Psoas muscle (tissue), 8 donors: ENCODE data around the gene SLC12A8. TPM values are rescaled to one million over a fixed set of nuclear protein-coding genes. Genes with fewer than 3 reads are reported as not detected.
A peak's percentile ranks its signal among the peaks of the same experiment; 100 is the strongest.

Source experiments
- ATAC-seq, 4 donors: fragments of 200-7000 bp; cut with Tn5 transposase; one replicate each; pipeline ENCODE4 v1.9.1; 2020; ENCODE audit warnings: moderate library complexity in 3 of 4, mild to moderate bottlenecking in 2 of 4
- DNase-seq, 2 donors: peaks; one replicate each; pipeline ENCODE4 v3.0.0-alpha.2; 2020
- H3K27ac ChIP-seq: fragments of 200-600 bp; one replicate; pipeline ENCODE4 v1.8.0; 2022
- H3K27me3 ChIP-seq, 3 donors: fragments of 200-600 bp in 1 of 3; one replicate each; pipeline versions ENCODE4 v1.6.1 to v1.8.0; 2013 to 2022; ENCODE audit warnings: low read length in 2 of 3, mild to moderate bottlenecking in 2 of 3, moderate library complexity in 1 of 3; ENCODE audit not compliant: insufficient read depth in 3 of 3
- H3K36me3 ChIP-seq, 2 donors: fragments of 200-600 bp in 1 of 2; one replicate each; pipeline versions ENCODE4 v1.6.1 to v1.8.0; 2013 to 2022; ENCODE audit warnings: low read depth in 1 of 2, mild to moderate bottlenecking in 1 of 2, moderate library complexity in 1 of 2; ENCODE audit not compliant: insufficient read depth in 1 of 2
- H3K4me1 ChIP-seq: fragments of 200-600 bp; one replicate; pipeline ENCODE4 v1.8.0; 2022
- H3K4me3 ChIP-seq: fragments of 200-600 bp; one replicate; pipeline ENCODE4 v1.8.0; 2022; ENCODE audit warnings: mild to moderate bottlenecking
- H3K9me3 ChIP-seq: fragments of 200-600 bp; one replicate; pipeline ENCODE4 v1.8.0; 2022
- WGBS, 3 donors: extraction: QIAGEN DNeasy Blood & Tissue Kit; methylation state at CpG; one replicate each; pipeline versions ENCODE4 v1.1.6 to v1.1.7; 2013; 5-methylcytosine and 5-hydroxymethylcytosine counted together
- intact Hi-C, 2 donors: fragments of 100-400 bp; cut with DNase I; formaldehyde crosslinking; loops; one replicate each; pipeline versions ENCODE4 v1.11.0 to v1.14.2; 2022
- polyA plus RNA-seq, 3 donors: library from polyadenylated mRNA; stranded (reverse); fragments of 200-250 nt; gene quantifications; one replicate each; pipeline ENCODE4 v1.2.3, GENCODE V29; 2013
- total RNA-seq, 4 donors: library from RNA; stranded (reverse); fragmentation: NEBNext Ultra II Directional in 2 of 4; extraction: Animal tissue kit (Norgen Biotek cat#: 25700) in 2 of 4; gene quantifications; one replicate each; pipeline versions ENCODE4 v1.2.1 to v1.2.4, GENCODE V29; 2021 to 2023
- TF ChIP-seq, protein P1 (sequence below): fragments of 200-600 bp; IDR thresholded peaks from one replicate; pipeline ENCODE4 v1.8.0; 2022; ENCODE audit warnings: antibody characterized with exemption
- donor health status: healthy with polysubstance abuse.
- donor health status: DM: no; HTN: no; CAD: no; lungs with moderate emphysema.
- donor health status: Bipolar disorder and iron deficiency.
- donor health status: healthy.
- donor health status: DM: yes; HTN: yes; CAD: no.
- donor health status: DM: no; HTN: no; CAD: no.
- donor health status: DM: no; HTN: no; CAD: no.
- donor health status: DM: yes; HTN: yes; CAD: no.

The SLC12A8 gene
- total and polyA plus RNA-seq, 7 donors: 0.06 to 0.93 (median 0.33) TPM; not detected in 1

DNA sequence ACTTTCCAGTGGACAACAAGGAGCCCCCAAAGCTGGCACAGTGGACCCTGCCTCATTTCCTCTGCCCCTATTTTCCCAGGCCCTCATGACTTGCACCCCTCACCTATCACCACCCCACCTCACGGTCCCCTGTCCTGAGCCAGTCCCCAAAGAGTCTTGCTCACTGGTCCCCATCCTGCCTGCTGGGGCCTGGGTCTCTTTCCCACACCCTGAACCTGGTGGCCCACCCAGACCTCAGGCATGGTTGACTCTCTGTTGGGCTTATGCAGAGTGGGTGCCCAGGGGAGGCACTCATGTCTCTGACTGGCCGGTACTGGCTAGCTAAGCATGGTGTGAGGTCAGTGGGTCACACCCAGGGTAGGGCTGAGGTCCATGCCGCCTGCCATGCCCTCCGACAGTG lies 73.2 kb downstream of the SLC12A8 start:
- TF ChIP-seq, protein P1, sequence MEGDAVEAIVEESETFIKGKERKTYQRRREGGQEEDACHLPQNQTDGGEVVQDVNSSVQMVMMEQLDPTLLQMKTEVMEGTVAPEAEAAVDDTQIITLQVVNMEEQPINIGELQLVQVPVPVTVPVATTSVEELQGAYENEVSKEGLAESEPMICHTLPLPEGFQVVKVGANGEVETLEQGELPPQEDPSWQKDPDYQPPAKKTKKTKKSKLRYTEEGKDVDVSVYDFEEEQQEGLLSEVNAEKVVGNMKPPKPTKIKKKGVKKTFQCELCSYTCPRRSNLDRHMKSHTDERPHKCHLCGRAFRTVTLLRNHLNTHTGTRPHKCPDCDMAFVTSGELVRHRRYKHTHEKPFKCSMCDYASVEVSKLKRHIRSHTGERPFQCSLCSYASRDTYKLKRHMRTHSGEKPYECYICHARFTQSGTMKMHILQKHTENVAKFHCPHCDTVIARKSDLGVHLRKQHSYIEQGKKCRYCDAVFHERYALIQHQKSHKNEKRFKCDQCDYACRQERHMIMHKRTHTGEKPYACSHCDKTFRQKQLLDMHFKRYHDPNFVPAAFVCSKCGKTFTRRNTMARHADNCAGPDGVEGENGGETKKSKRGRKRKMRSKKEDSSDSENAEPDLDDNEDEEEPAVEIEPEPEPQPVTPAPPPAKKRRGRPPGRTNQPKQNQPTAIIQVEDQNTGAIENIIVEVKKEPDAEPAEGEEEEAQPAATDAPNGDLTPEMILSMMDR: no peak
- intact Hi-C loops: no loop called here

DNA sequence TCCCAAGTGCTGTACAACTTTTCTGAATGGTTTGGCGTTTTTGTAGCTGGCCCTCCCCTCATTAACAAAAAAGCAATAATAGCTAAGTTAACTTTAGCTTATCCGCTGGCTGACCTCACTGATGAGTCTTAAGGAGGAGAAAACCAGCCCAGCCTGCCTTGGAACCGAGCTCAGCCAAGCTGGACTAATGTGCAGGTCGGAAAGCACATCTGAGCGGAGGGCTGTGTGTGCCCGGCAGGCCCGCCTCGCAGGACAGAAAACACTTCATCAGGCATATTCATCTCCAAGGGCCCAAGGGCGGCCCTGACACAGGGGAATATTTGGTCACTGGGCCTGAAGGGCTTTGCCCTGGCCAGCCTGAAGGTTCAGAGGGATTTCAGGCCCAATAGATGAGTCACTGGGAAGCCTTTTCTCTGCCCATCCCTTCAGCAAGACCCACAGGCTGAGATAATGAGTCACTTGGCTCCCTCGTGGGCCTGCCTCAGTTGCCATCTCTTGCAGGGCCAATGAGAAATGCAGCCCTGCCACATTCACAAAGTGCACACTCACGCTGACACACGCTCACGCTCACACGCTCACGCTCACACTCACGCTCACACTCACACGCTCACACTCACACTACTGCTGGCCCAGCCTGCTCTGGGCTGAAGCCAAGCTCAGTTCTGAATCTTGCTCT lies 75.1 kb downstream of the SLC12A8 start:
- intact Hi-C loops: no loop called here

More for the DNA sequence above, 73.2 kb downstream of the SLC12A8 start:
- Histone ChIP-seq H3K4me1 (peaks cover 28% of the 10 kb centered on the region), H3K27me3 (no peaks in the 10 kb centered on the region), H3K27ac (no peak overlapping the region), H3K36me3 (no peaks in the 10 kb centered on the region), H3K9me3 (no peaks in the 10 kb centered on the region), H3K4me3 (no peak overlapping the region)
- ATAC-seq: no peak
- DNase-seq: no peak
- 97 to 100% (median 98%) methylated on average over 4 of the region's 4 CpGs for WGBS, 3 donors

GRCh38 chr3:125136966-125137357 lies 75.6 kb downstream of the SLC12A8 start:
- Histone ChIP-seq H3K27ac (peak overlapping the region; percentile 5), H3K4me3 (no peak overlapping the region), H3K9me3 (no peaks in the 10 kb centered on the region), H3K4me1 (peaks cover 9% of the 10 kb centered on the region), H3K27me3 (no peaks in the 10 kb centered on the region), H3K36me3 (no peaks in the 10 kb centered on the region)
- DNase-seq (no peak), ATAC-seq (no peak)
- 69 to 77% (median 75%) methylated on average over 7 of the region's 7 CpGs for WGBS, 3 donors
- TF ChIP-seq, protein P1: no peak
- intact Hi-C loops: no loop called here

More for the DNA sequence above, 75.1 kb downstream of the SLC12A8 start:
- no peaks in the 10 kb centered on the region for H3K36me3 ChIP-seq
- H3K9me3 ChIP-seq: no peaks in the 10 kb centered on the region
- TF ChIP-seq, protein P1: no peak
- ATAC-seq (peak in 3 of 4 donors; percentile 26 to 51 (median 41)), DNase-seq (peak; percentile 47 to 56)
- H3K27ac ChIP-seq: peak overlapping the region; percentile 5
- H3K27me3 ChIP-seq: no peaks in the 10 kb centered on the region
- peaks cover 14% of the 10 kb centered on the region for H3K4me1 ChIP-seq
- 72 to 82% (median 77%) methylated on average over 17 of the region's 17 CpGs for WGBS, 3 donors
- H3K4me3 ChIP-seq: no peak overlapping the region

- H3K27me3 ChIP-seq: no peaks in the 10 kb centered on the region
- no peaks in the 10 kb centered on the region for H3K9me3 ChIP-seq
- WGBS, 3 donors: 75 to 83% (median 79%) methylated on average over 4 of the region's 4 CpGs
- H3K27ac ChIP-seq: no peak overlapping the region
- TF ChIP-seq, protein P1: no peak
- ATAC-seq: no peak
- H3K4me3 ChIP-seq: no peak overlapping the region
- intact Hi-C loops: no loop called here
- H3K4me1 ChIP-seq: peaks cover 5% of the 10 kb centered on the region
- no peaks in the 10 kb centered on the region for H3K36me3 ChIP-seq
- DNase-seq: no peak
These were observed 76.0 kb downstream of the SLC12A8 start for GRCh38 chr3:125136515-125136914.

GRCh38 chr3:125134952-125135351 lies 77.6 kb downstream of the SLC12A8 start:
- Histone ChIP-seq H3K4me1 (peaks cover 8% of the 10 kb centered on the region), H3K4me3 (no peak overlapping the region), H3K9me3 (no peaks in the 10 kb centered on the region), H3K27ac (no peak overlapping the region), H3K36me3 (no peaks in the 10 kb centered on the region), H3K27me3 (no peaks in the 10 kb centered on the region)
- DNase-seq (no peak), ATAC-seq (no peak)
- TF ChIP-seq, protein P1: no peak
- 76 to 93% (median 92%) methylated on average over 6 of the region's 6 CpGs for WGBS, 3 donors
- intact Hi-C loops: no loop called here
